WTC11 (cell line): ENCODE measurements around the gene NUP62. TPM values are rescaled to one million over a fixed set of nuclear protein-coding genes. Genes with fewer than 3 reads are reported as not detected.

Source experiments
- ATAC-seq: fragments of 200-7000 bp; cut with Tn5 transposase; 2 replicates; pipeline ENCODE4 v1.10.0; 2021; ENCODE audit warnings: mild to moderate bottlenecking, moderate library complexity
- CTCF ChIA-PET: fragments of 300-600 bp; sonication (Branson Sonifier 250); formaldehyde crosslinking; loops from one replicate; lab custom pipeline; 2021; ENCODE audit warnings: antibody characterized with exemption; lab: Charles Lee
- POLR2A ChIA-PET: fragments of 350-600 bp; sonication (Branson Sonifier 250); formaldehyde crosslinking; loops from one replicate; lab custom pipeline; 2021; ENCODE audit warnings: antibody characterized with exemption; lab: Charles Lee
- DNase-seq: peaks from one replicate; pipeline ENCODE4 v3.0.0; 2021; ENCODE audit warnings: low spot score
- H3K27ac Mint-ChIP-seq: 2 replicates; pipeline ENCODE4 v1.8.0; 2021; ENCODE audit warnings: mixed read lengths
- H3K27me3 Mint-ChIP-seq: 2 replicates; pipeline ENCODE4 v1.8.0; 2021; ENCODE audit warnings: low read depth, mild to moderate bottlenecking, moderate library complexity, mixed read lengths
- H3K36me3 Mint-ChIP-seq: 2 replicates; pipeline ENCODE4 v1.8.0; 2021; ENCODE audit warnings: mixed read lengths
- H3K4me1 Mint-ChIP-seq: 2 replicates; pipeline ENCODE4 v1.8.0; 2022; ENCODE audit warnings: mixed read lengths
- H3K4me3 Mint-ChIP-seq: 2 replicates; pipeline ENCODE4 v1.8.0; 2021; ENCODE audit warnings: mild to moderate bottlenecking, moderate library complexity, mixed read lengths
- H3K9me3 Mint-ChIP-seq: 2 replicates; pipeline ENCODE4 v1.8.0; 2021; ENCODE audit warnings: mixed read lengths
- NFYB ChIP-seq: sonication (generic); formaldehyde crosslinking; conservative IDR thresholded peaks from 2 replicates; pipeline ENCODE4 v1.8.0; 2022; ENCODE audit warnings: low read depth, missing genetic modification reagents
- total RNA-seq: library from RNA; stranded (reverse); gene quantifications from 3 replicates; pipeline ENCODE4 v1.2.3, GENCODE V29; 2021
- TF ChIP-seq, protein P1 (sequence below): fragments of 250-450 bp; sonication (Bioruptor Pico); IDR thresholded peaks from 2 replicates; pipeline ENCODE4 v1.9.0; 2021; ENCODE audit warnings: mild to moderate bottlenecking, borderline replicate concordance
- TF ChIP-seq, protein P2 (sequence below): sonication (generic); formaldehyde crosslinking; conservative IDR thresholded peaks from 2 replicates; pipeline ENCODE4 v1.8.1; 2023; ENCODE audit warnings: mild to moderate bottlenecking, low read depth, missing genetic modification reagents, moderate library complexity
- TF ChIP-seq, protein P3 (sequence below): fragments of 250-450 bp; sonication (Bioruptor Pico); IDR thresholded peaks from 2 replicates; pipeline ENCODE4 v1.9.0; 2021; ENCODE audit warnings: moderate library complexity, mild to moderate bottlenecking, inconsistent platforms, borderline replicate concordance
- TF ChIP-seq, protein P4 (sequence below): fragments of 250-450 bp; sonication (Bioruptor Pico); IDR thresholded peaks from 2 replicates; pipeline ENCODE4 v1.9.0; 2021; ENCODE audit warnings: mild to moderate bottlenecking
- TF ChIP-seq, protein P5 (sequence below): sonication (generic); formaldehyde crosslinking; IDR thresholded peaks from 2 replicates; pipeline ENCODE4 v1.8.0; 2023; ENCODE audit warnings: mild to moderate bottlenecking, missing genetic modification reagents
- TF ChIP-seq, protein P6 (sequence below): sonication (generic); formaldehyde crosslinking; IDR thresholded peaks from 2 replicates; pipeline ENCODE4 v1.8.1; 2023; ENCODE audit warnings: mild to moderate bottlenecking, missing genetic modification reagents, borderline replicate concordance
- TF ChIP-seq, protein P7 (sequence below): sonication (generic); formaldehyde crosslinking; IDR thresholded peaks from 2 replicates; pipeline ENCODE4 v1.8.0; 2022; ENCODE audit warnings: mild to moderate bottlenecking, missing genetic modification reagents

Gene NUP62
- total RNA-seq, 1 experiment from 2014 or later = 87.1 TPM

DNA sequence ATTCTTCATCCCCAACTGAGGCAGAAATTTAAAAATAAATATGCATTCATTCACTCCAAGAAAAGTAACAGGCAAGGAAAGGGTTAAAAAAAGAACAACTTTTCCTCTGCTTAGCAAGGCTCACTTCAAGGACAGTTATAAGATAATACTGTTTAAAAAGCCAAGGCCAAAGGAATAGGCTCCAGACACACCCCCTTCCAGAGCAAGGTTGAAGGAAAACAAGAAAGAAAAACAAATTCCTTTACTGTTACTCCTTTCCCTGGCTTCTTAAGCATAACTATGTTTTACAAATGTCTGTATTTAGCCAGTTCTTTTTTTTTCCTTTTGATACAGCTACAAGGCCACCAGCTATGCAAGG, 23.2 kb upstream of the NUP62 start (continued):
- no peak for TF ChIP-seq NFYB

DNA sequence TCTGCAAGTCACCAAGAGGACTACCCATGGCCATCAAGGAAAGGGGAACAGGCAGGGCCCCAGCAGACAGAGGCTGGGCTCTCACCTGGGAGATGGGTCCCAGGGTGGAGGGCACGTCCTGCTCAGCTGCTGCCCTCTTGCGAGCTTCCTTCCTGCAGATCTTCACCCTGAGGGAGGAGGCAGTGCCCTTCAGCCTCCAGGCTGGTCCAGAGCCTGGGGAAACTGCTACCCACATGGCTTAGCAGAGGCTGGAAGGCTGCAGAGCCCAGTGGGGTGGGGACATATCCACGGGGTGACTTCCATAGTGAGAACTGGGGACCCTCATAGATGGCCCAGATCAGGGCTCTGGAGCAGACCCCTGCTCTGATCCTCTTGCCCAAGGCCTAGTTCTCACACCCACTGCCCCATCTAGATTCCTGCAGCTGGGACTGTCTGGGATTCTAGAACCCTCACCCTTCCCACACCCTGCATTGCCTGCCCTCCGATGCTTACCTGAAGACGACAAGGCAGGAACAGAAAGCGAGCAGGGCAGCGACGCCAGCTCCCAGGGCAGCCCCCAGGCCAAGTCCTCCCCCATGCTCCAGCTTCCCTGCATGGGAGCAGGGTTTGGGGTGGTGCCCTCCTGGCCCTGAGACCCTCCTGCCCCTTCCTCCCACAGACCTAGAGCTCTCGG, 22.6 kb upstream of the NUP62 start:
- TF ChIP-seq, protein P1, sequence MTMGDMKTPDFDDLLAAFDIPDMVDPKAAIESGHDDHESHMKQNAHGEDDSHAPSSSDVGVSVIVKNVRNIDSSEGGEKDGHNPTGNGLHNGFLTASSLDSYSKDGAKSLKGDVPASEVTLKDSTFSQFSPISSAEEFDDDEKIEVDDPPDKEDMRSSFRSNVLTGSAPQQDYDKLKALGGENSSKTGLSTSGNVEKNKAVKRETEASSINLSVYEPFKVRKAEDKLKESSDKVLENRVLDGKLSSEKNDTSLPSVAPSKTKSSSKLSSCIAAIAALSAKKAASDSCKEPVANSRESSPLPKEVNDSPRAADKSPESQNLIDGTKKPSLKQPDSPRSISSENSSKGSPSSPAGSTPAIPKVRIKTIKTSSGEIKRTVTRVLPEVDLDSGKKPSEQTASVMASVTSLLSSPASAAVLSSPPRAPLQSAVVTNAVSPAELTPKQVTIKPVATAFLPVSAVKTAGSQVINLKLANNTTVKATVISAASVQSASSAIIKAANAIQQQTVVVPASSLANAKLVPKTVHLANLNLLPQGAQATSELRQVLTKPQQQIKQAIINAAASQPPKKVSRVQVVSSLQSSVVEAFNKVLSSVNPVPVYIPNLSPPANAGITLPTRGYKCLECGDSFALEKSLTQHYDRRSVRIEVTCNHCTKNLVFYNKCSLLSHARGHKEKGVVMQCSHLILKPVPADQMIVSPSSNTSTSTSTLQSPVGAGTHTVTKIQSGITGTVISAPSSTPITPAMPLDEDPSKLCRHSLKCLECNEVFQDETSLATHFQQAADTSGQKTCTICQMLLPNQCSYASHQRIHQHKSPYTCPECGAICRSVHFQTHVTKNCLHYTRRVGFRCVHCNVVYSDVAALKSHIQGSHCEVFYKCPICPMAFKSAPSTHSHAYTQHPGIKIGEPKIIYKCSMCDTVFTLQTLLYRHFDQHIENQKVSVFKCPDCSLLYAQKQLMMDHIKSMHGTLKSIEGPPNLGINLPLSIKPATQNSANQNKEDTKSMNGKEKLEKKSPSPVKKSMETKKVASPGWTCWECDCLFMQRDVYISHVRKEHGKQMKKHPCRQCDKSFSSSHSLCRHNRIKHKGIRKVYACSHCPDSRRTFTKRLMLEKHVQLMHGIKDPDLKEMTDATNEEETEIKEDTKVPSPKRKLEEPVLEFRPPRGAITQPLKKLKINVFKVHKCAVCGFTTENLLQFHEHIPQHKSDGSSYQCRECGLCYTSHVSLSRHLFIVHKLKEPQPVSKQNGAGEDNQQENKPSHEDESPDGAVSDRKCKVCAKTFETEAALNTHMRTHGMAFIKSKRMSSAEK (CRISPR knock-in tag) = no peak
- TF ChIP-seq, protein P2, sequence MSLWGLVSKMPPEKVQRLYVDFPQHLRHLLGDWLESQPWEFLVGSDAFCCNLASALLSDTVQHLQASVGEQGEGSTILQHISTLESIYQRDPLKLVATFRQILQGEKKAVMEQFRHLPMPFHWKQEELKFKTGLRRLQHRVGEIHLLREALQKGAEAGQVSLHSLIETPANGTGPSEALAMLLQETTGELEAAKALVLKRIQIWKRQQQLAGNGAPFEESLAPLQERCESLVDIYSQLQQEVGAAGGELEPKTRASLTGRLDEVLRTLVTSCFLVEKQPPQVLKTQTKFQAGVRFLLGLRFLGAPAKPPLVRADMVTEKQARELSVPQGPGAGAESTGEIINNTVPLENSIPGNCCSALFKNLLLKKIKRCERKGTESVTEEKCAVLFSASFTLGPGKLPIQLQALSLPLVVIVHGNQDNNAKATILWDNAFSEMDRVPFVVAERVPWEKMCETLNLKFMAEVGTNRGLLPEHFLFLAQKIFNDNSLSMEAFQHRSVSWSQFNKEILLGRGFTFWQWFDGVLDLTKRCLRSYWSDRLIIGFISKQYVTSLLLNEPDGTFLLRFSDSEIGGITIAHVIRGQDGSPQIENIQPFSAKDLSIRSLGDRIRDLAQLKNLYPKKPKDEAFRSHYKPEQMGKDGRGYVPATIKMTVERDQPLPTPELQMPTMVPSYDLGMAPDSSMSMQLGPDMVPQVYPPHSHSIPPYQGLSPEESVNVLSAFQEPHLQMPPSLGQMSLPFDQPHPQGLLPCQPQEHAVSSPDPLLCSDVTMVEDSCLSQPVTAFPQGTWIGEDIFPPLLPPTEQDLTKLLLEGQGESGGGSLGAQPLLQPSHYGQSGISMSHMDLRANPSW (CRISPR knock-in tag) = no peak
- TF ChIP-seq, protein P3, sequence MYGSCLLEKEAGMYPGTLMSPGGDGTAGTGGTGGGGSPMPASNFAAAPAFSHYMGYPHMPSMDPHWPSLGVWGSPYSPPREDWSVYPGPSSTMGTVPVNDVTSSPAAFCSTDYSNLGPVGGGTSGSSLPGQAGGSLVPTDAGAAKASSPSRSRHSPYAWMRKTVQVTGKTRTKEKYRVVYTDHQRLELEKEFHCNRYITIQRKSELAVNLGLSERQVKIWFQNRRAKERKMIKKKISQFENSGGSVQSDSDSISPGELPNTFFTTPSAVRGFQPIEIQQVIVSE (CRISPR knock-in tag) = no peak
- TF ChIP-seq, protein P4, sequence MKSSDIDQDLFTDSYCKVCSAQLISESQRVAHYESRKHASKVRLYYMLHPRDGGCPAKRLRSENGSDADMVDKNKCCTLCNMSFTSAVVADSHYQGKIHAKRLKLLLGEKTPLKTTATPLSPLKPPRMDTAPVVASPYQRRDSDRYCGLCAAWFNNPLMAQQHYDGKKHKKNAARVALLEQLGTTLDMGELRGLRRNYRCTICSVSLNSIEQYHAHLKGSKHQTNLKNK (CRISPR knock-in tag) = no peak
- TF ChIP-seq, protein P5, sequence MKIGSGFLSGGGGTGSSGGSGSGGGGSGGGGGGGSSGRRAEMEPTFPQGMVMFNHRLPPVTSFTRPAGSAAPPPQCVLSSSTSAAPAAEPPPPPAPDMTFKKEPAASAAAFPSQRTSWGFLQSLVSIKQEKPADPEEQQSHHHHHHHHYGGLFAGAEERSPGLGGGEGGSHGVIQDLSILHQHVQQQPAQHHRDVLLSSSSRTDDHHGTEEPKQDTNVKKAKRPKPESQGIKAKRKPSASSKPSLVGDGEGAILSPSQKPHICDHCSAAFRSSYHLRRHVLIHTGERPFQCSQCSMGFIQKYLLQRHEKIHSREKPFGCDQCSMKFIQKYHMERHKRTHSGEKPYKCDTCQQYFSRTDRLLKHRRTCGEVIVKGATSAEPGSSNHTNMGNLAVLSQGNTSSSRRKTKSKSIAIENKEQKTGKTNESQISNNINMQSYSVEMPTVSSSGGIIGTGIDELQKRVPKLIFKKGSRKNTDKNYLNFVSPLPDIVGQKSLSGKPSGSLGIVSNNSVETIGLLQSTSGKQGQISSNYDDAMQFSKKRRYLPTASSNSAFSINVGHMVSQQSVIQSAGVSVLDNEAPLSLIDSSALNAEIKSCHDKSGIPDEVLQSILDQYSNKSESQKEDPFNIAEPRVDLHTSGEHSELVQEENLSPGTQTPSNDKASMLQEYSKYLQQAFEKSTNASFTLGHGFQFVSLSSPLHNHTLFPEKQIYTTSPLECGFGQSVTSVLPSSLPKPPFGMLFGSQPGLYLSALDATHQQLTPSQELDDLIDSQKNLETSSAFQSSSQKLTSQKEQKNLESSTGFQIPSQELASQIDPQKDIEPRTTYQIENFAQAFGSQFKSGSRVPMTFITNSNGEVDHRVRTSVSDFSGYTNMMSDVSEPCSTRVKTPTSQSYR (CRISPR knock-in tag) = no peak
- TF ChIP-seq, protein P6, sequence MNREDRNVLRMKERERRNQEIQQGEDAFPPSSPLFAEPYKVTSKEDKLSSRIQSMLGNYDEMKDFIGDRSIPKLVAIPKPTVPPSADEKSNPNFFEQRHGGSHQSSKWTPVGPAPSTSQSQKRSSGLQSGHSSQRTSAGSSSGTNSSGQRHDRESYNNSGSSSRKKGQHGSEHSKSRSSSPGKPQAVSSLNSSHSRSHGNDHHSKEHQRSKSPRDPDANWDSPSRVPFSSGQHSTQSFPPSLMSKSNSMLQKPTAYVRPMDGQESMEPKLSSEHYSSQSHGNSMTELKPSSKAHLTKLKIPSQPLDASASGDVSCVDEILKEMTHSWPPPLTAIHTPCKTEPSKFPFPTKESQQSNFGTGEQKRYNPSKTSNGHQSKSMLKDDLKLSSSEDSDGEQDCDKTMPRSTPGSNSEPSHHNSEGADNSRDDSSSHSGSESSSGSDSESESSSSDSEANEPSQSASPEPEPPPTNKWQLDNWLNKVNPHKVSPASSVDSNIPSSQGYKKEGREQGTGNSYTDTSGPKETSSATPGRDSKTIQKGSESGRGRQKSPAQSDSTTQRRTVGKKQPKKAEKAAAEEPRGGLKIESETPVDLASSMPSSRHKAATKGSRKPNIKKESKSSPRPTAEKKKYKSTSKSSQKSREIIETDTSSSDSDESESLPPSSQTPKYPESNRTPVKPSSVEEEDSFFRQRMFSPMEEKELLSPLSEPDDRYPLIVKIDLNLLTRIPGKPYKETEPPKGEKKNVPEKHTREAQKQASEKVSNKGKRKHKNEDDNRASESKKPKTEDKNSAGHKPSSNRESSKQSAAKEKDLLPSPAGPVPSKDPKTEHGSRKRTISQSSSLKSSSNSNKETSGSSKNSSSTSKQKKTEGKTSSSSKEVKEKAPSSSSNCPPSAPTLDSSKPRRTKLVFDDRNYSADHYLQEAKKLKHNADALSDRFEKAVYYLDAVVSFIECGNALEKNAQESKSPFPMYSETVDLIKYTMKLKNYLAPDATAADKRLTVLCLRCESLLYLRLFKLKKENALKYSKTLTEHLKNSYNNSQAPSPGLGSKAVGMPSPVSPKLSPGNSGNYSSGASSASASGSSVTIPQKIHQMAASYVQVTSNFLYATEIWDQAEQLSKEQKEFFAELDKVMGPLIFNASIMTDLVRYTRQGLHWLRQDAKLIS = no peak
- TF ChIP-seq, protein P7, sequence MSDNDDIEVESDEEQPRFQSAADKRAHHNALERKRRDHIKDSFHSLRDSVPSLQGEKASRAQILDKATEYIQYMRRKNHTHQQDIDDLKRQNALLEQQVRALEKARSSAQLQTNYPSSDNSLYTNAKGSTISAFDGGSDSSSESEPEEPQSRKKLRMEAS = no peak
- Mint-ChIP-seq H3K9me3 (peaks cover 9% of the 10 kb centered on the region; the same call in 1 of the 2 replicates), H3K27ac (no peak overlapping the region), H3K36me3 (no peaks in the 10 kb centered on the region), H3K27me3 (no peaks in the 10 kb centered on the region), H3K4me1 (peaks cover 37% of the 10 kb centered on the region), H3K4me3 (no peak overlapping the region)
- POLR2A ChIA-PET = no interaction called here
- DNase-seq (no peak), ATAC-seq (no peak)
- CTCF ChIA-PET = interaction anchor here (1.4 to 4.0 kb wide), 3 partner anchors 14 to 57 kb away, joined by 3 to 22 read pairs (median 8); no protein-coding TSS in a partner anchor
